ENCODE results near the gene NR2F1-AS1.
"Not testable (repeated sequence)": the region's sequence is repeated elsewhere in the genome, so short reads cannot be mapped to it uniquely, and the experiment has no call there.

The NR2F1-AS1 gene

DNA sequence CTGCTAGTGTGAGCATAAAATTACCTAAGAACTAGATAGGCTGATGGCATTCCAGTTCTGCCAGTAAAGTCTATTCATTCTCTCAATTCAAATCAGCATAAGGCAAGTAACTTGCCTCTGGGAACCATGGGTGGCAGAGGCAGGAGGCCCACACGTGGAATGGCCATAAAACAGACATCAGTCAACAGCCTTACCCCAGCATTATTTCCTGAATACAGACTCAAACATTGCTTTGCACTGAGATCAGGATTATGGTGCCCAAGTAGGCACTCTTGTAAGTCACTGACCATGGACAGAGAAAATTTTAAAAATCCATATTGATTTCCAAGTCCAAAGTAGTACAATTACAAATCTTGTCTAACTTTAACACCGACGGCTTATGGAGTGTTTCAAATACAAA lies 157.7 kb downstream of the NR2F1-AS1 start:
- no peak for DNase-seq

DNA sequence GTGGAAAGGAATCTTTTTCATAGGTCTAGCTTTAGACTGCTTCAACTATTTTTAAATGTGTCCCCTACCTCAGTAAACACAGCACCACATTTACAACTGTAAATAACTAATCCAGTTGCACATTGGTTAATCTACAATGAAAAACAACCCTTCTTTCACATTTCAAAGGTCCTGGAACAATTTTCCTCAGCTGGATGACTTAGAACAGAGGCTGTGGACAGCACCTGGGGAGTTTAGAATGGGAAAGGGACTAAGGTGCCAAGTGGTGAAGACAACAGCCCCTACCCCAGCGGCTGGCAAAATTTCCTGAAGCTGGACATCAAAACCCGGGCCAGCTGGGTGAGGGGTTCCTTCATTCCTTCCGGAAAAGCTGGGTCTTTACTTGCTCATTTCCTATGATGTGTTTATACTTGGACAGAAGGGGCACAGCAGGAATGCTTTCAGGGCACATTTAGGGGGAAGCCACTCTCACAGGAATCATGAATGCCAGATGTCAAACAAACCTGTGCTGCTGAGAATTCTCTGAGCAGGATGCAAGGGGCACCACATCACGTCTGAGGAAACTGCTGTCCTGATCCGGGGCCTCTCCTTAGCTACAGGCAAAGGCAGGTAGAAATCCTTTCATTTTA lies 158.3 kb downstream of the NR2F1-AS1 start:
- no peak for DNase-seq

- DNase-seq = no peak
These were observed 159.0 kb downstream of the NR2F1-AS1 start for GRCh38 chr5:93421987-93422401.

DNA sequence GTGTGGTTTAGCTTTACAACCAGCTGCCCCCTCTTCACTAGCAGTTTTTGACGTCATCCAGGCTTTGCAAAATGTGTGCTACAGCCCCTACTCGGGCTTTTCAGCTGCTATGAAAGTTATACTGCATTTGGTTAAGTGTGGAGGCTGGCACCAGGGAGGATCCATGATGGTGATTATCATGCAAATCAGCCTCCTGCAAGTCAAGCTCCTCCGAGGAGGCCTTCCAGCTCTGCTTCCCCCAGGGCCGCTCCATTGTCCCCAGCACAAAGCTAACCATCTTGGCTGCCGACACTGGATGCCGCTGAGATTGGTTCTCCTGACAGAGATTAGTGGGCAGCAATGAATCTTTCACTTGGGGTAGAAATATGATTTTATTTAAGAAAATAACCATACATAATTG lies 159.6 kb downstream of the NR2F1-AS1 start:
- no peak for DNase-seq

- DNase-seq = no peak
These were observed 163.5 kb downstream of the NR2F1-AS1 start for GRCh38 chr5:93417490-93417889.

DNA sequence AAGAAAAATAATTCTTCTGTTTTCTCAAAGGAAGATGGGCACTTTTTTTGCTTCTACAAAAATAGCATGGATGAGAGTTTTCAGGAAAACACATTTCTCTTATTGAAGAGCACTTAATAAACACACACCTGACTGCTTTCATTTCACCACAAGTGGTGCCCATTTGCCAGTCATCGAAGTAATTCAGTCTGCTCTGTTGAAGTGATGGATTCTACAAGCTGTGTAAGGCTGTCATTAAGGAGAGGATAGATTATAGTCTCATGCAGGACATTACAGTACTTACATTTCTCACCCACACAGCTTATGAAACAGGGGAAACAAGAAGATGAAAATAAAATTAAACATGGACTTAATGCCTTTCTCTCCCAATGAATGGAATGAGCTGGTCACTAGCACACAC lies 165.2 kb downstream of the NR2F1-AS1 start:
- no peak for DNase-seq

GRCh38 chr5:93411716-93412115 lies 169.3 kb downstream of the NR2F1-AS1 start:
- no peak for DNase-seq

GRCh38 chr5:93409691-93410090 lies 171.3 kb downstream of the NR2F1-AS1 start:
- DNase-seq = no peak

DNA sequence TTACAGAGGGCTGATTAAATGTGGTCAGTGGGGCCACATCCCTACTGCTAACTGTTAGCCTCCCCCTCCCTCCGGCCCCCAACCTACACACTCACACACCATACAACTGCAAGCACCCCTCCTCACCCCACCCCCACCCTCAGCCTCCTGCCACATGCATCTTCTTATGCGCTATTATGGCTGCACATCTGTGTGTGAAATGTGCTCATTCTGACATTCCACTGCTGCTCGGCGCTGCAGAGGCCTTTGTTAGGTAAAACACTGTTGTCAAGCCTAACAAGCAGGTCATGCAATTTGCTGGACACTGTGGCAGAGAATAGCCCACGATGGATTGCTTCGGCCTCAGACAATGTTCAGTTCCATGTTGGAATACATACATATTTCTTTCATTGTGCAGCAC lies 173.6 kb downstream of the NR2F1-AS1 start:
- DNase-seq = no peak

DNA sequence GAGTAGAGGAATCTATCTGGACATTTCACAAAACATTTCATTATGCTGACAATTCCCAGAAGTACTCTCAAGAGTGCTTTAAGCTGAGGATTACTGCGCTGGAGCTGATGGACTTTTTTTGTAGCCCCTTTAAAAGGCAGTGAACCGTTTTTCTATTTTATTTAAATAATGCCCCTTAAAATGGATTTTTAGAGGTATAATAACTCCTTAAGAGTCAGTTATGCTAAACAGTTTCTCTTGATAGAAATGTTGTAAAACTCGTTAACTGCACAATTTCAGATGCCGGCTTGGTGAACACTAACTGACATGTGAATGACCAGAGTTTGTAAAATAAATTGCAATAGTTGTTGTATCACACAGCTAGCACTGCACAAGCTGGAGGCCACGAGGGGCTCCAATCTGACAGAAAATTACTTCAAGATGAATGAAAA lies 174.0 kb downstream of the NR2F1-AS1 start:
- DNase-seq = no peak

- DNase-seq = no peak
These were observed 176.8 kb downstream of the NR2F1-AS1 start for GRCh38 chr5:93404246-93404645.

GRCh38 chr5:93403141-93403928 lies 177.7 kb downstream of the NR2F1-AS1 start:
- no peak for DNase-seq

- no peak for DNase-seq
These were observed 178.6 kb downstream of the NR2F1-AS1 start for GRCh38 chr5:93402451-93402850.

GRCh38 chr5:93401634-93402213 lies 179.3 kb downstream of the NR2F1-AS1 start:
- no peak for DNase-seq

- DNase-seq = no peak
These were observed 181.3 kb downstream of the NR2F1-AS1 start for GRCh38 chr5:93399675-93400074.

- no peak for DNase-seq
These were observed 185.0 kb downstream of the NR2F1-AS1 start for GRCh38 chr5:93395971-93396379.

- no peak for DNase-seq
These were observed 186.0 kb downstream of the NR2F1-AS1 start for GRCh38 chr5:93395010-93395409.

DNA sequence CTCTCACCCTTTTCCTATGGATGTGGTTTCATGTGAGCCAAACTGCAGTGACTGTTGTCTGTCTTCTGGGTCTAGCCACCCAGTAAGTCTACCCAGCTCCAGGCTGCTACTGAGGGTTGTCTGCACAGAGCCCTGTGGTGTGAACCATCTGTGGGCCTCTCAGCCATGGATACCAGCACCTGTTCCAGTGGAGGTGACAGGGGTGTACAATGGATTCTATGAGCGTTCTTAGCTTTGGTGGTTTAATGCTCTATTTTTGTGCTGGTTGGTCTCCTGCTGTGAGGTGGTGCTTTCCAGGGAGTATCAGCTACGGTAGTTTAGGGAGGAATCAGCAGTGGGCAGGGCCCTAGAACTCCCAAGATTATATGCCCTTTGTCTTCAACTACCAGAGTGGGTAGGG lies 186.7 kb downstream of the NR2F1-AS1 start:
- DNase-seq = no peak

DNA sequence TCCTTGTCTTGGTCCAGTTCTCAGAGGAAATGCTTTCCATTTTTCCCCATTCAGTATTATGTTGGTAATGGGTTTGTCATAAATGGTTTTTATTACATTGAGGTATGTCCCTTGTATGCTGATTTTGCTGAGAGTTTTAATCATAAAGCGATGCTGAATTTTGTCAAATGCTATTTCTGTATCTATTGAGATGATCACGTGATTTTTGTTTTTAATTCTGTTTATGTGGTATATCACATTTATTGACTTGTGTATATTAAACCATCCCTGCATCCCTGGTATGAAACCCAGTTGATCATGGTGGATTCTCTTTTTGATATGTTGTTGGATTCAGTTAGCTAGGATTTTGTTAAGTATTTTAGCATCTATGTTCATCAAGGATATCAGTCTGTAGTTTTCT lies 189.8 kb downstream of the NR2F1-AS1 start:
- DNase-seq = not testable (repeated sequence)

DNA sequence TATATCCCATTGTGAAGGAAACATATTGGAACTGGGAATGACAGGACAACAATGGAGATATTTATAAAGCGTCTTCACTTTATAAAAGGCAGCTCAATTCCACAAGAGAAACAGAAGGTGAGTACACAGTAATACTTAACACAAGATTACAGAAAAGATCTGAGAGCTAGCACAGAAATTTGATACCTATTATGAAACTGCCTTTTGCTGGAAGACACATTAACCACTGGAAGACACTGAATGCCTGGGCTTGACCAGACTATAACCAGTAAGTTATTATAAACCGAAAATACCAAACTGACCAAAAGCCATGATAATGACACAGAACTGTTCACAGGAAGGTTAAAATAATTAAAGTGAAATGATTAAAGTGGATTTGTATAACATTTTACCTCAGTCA lies 195.4 kb downstream of the NR2F1-AS1 start:
- DNase-seq = no peak

- DNase-seq = no peak
These were observed 196.0 kb downstream of the NR2F1-AS1 start for GRCh38 chr5:93384995-93385394.

- DNase-seq = no peak
These were observed 197.0 kb downstream of the NR2F1-AS1 start for GRCh38 chr5:93384026-93384425.

- DNase-seq = no peak
These were observed 198.7 kb downstream of the NR2F1-AS1 start for GRCh38 chr5:93382188-93382825.

- DNase-seq = no peak
These were observed 200.0 kb downstream of the NR2F1-AS1 start for GRCh38 chr5:93381057-93381456.

All from stimulated activated CD4-positive, alpha-beta T cell treated with anti-CD3 and anti-CD28 coated beads, Interleukin-2, amount 100 ng/mL, for 24 hours (primary cell).